HepG2 (cell line): ENCODE data around the gene SPRTN. TPM values are rescaled to one million over a fixed set of nuclear protein-coding genes. Genes with fewer than 3 reads are reported as not detected.

ENCODE experiments used
- ATAC-seq: fragments of 200-7000 bp; cut with Tn5 transposase; 3 replicates; pipeline ENCODE4 v1.9.1; 2020; ENCODE audit warnings: mild to moderate bottlenecking, moderate library complexity
- BruUV-seq: library from RNA; stranded (reverse); fragments of 400-500 nt; replicated peaks from 2 replicates; lab custom pipeline; 2021; lab: Mats Ljungman, UMichigan
- CTCF ChIA-PET: fragments of 300-600 bp; formaldehyde crosslinking; extraction: SDS; loops from one replicate; lab custom pipeline; 2021; ENCODE audit warnings: low total read pairs, inconsistent platforms, low intra/inter-chr PET ratio; lab: Yijun Ruan, JAX
- POLR2A ChIA-PET: fragments of 350-600 bp; sonication (Branson Sonifier 250); formaldehyde crosslinking; loops from one replicate; lab custom pipeline; 2020; ENCODE audit warnings: antibody characterized with exemption, inconsistent platforms; lab: Yijun Ruan, JAX
- DNase-seq: peaks from one replicate; pipeline ENCODE4 v3.0.0-alpha.2; 2015; ENCODE audit warnings: low spot score
- FAIRE-seq: peaks from 3 replicates; lab custom pipeline; 2011; peaks lifted over from hg19 to GRCh38; lab: Jason Lieb, UNC
- H2AFZ ChIP-seq: one replicate; pipeline ENCODE4 v1.6.1; 2011; ENCODE audit warnings: low read length, inconsistent platforms
- H3K27ac ChIP-seq: fragments of 300-600 bp; 3 replicates; pipeline ENCODE4 v1.8.0; 2011; ENCODE audit warnings: mixed run types, mild to moderate bottlenecking, mixed read lengths, low read length, inconsistent platforms; ENCODE audit not compliant: insufficient read depth; ENCODE audit errors: extremely low read length
- H3K27me3 ChIP-seq, 2 experiments: fragments of 200-600 bp in 1 of 2; 2 replicates in 1 of 2; 3 replicates in 1 of 2; pipeline versions ENCODE4 v1.6.0 to v1.8.0; 2011; ENCODE audit warnings: low read length in 2 of 2, mild to moderate bottlenecking in 2 of 2, moderate library complexity in 2 of 2, inconsistent platforms in 1 of 2; ENCODE audit not compliant: insufficient read depth in 2 of 2, control insufficient read depth in 1 of 2
- H3K36me3 ChIP-seq, 2 experiments: fragments of 200-600 bp in 1 of 2; replicated peaks in 1 of 2; 2 replicates in 1 of 2; 3 replicates in 1 of 2; pipeline versions ENCODE4 v1.5.1 to v1.8.0; 2011; ENCODE audit warnings: low read length in 2 of 2, inconsistent platforms in 1 of 2; ENCODE audit not compliant: insufficient read depth in 2 of 2, control insufficient read depth in 1 of 2
- H3K4me1 ChIP-seq: 2 replicates; pipeline ENCODE4 v1.5.1; 2012; ENCODE audit warnings: low read length, inconsistent platforms; ENCODE audit not compliant: insufficient read depth
- H3K4me2 ChIP-seq: 2 replicates; pipeline ENCODE4 v1.6.0; 2011; ENCODE audit warnings: low read depth, low read length, inconsistent platforms
- H3K4me3 ChIP-seq, 3 experiments: fragments of 200-600 bp in 1 of 3; sonication (generic), shearing (Covaris generic) in 1 of 3; replicated peaks in 1 of 3; 2 replicates each; pipeline ENCODE4 v1.5.1; 2011 to 2016; ENCODE audit warnings: low read length in 3 of 3, inconsistent platforms in 2 of 3, low read depth in 2 of 3, mild to moderate bottlenecking in 2 of 3, control low read depth in 1 of 3, mixed read lengths in 1 of 3; ENCODE audit not compliant: insufficient read depth in 1 of 3
- H3K79me2 ChIP-seq: one replicate; pipeline ENCODE4 v1.6.1; 2011; ENCODE audit warnings: low read length, inconsistent platforms; ENCODE audit not compliant: insufficient read depth
- H3K9ac ChIP-seq: 2 replicates; pipeline ENCODE4 v1.6.0; 2011; ENCODE audit warnings: mild to moderate bottlenecking, low read depth, low read length, inconsistent platforms; ENCODE audit not compliant: insufficient read depth
- H3K9me3 ChIP-seq: 2 replicates; pipeline ENCODE4 v1.5.1; 2012; ENCODE audit warnings: mild to moderate bottlenecking, low read length
- H4K20me1 ChIP-seq: 2 replicates; pipeline ENCODE4 v1.6.0; 2011; ENCODE audit warnings: inconsistent platforms, mild to moderate bottlenecking, low read length, moderate library complexity; ENCODE audit not compliant: insufficient read depth
- IKZF1 ChIP-seq: fragments of 450-650 bp; IDR thresholded peaks from 2 replicates; pipeline ENCODE4 v1.7.1; 2016
- MAFF ChIP-seq: IDR thresholded peaks from 2 replicates; pipeline ENCODE4 v1.6.1; 2011; ENCODE audit warnings: low read depth, low read length, improper control_type of control experiment
- MAFK ChIP-seq, 2 experiments: IDR thresholded peaks in 1 of 2; conservative IDR thresholded peaks in 1 of 2; 2 replicates each; pipeline ENCODE4 v1.6.1; 2011; ENCODE audit warnings: improper control_type of control experiment in 2 of 2, low read length in 2 of 2
- RBM22 ChIP-seq: fragments of 200-400 bp; formaldehyde crosslinking; optimal IDR thresholded peaks from 2 replicates; pipeline ENCODE3; 2017; ENCODE audit warnings: mild to moderate bottlenecking, low read length, moderate library complexity
- ZMYM2 ChIP-seq: sonication (generic); formaldehyde crosslinking; IDR thresholded peaks from 2 replicates; pipeline ENCODE4 v1.8.0; 2022; ENCODE audit warnings: mild to moderate bottlenecking, missing genetic modification reagents
- WGBS: methylation state at CpG from one replicate; pipeline ENCODE4 v1.1.6; 2017; ENCODE audit warnings: low lambda C conversion rate; 5-methylcytosine and 5-hydroxymethylcytosine counted together
- in situ Hi-C: cut with HindIII; loops from 2 replicates; pipeline ENCODE4 v1.10.0; 2017; ENCODE audit warnings: low pct_unique_long_range_greater_than_20kb; ENCODE audit not compliant: extremely low pct_ligation_motif_present
- intact Hi-C: fragments of 100-400 bp; cut with micrococcal nuclease; formaldehyde crosslinking; loops from one replicate; pipeline ENCODE4 v1.10.0; 2022; ENCODE audit not compliant: unreplicated experiment
- polyA plus RNA-seq, 8 experiments: library from polyadenylated mRNA; depleted of rRNA in 3 of 8; stranded (reverse) in 7 of 8; unstranded in 1 of 8; fragments of >200 nt; fragmentation: Illumina TruSeq in 4 of 8; extraction: Trizol in 4 of 8; gene quantifications; 2 replicates each; pipeline versions ENCODE4 v1.2.1 to v1.2.3, GENCODE V29; 2011 to 2016; ENCODE audit warnings: low read depth in 4 of 8, missing spikeins in 1 of 8, mixed read lengths in 1 of 8; ENCODE audit not compliant: insufficient read depth in 1 of 8
- total RNA-seq, 5 experiments: library from RNA; depleted of rRNA; stranded (reverse); fragments of >200 nt; fragmentation: Illumina TruSeq; extraction: Trizol; gene quantifications; 2 replicates each; pipeline ENCODE4 v1.2.3, GENCODE V29; 2016; ENCODE audit warnings: low read depth in 1 of 5

SPRTN gene
- total and polyA plus RNA-seq, 2 of the 13 experiments (the other 11 are each of a cell fraction or from before 2014, with no cell fraction given): 4.2 to 15.2 TPM

- Histone ChIP-seq H3K9me3 (no peaks in the 10 kb centered on the region), H3K9ac (no peak overlapping the region), H4K20me1 (no peaks in the 10 kb centered on the region), H3K4me2 (no peak overlapping the region), H3K27ac (no peak overlapping the region), H3K27me3 (no peaks in the 10 kb centered on the region), H3K79me2 (no peaks in the 10 kb centered on the region), H3K36me3 (peaks cover 7 to 22% of the 10 kb centered on the region in 2 experiments), H2AFZ (no peak overlapping the region), H3K4me1 (peaks cover 7% of the 10 kb centered on the region; the same call in 1 of the 2 replicates), H3K4me3 (no peak overlapping the region)
- no TSS peak for BruUV-seq
- ChIA-PET POLR2A (interaction anchor here (1.1 kb wide), 1 partner anchor 18 kb away, joined by 4 read pairs; the partner anchor contains the start of gene EXOC8), CTCF (no interaction called here)
- TF ChIP-seq RBM22 (peak; percentile 75), ZMYM2 (CRISPR knock-in tag) (no peak)
- DNase-seq: no peak
- 96% methylated on average over 3 of the region's 3 CpGs for WGBS
- in situ Hi-C loops (loop anchor here (5.0 kb wide), 1 partner anchor 247 kb away; no protein-coding TSS in a partner anchor), intact Hi-C loops (no loop called here)
- ATAC-seq: no peak
- FAIRE-seq: no peak
Observed at GRCh38 chr1:231355171-231355570, 17.1 kb downstream of the SPRTN start.

GRCh38 chr1:231357187-231357772, 19.2 kb downstream of the SPRTN start:
- H3K36me3 ChIP-seq: peaks cover 7 to 10% of the 10 kb centered on the region in 2 experiments; a peak in 4 of 5 replicates
- no peak for FAIRE-seq
- TF ChIP-seq MAFF (peak; percentile 31), IKZF1 (no peak), MAFK (conservative IDR thresholded peaks at IDR 0.05 in 1 of 2, IDR thresholded peaks at IDR 0.05 in 1 of 2; ENCODE audit: low read length in 2 of 2) (peak in 1 of 2 experiments; percentile 48; a peak in 1 of 4 replicates)
- TF ChIP-seq, all 625 proteins: peak for 2
- Histone ChIP-seq H3K27me3 (no peaks in the 10 kb centered on the region), H3K27ac (no peak overlapping the region), H2AFZ (no peak overlapping the region), H3K79me2 (no peaks in the 10 kb centered on the region), H3K9me3 (no peaks in the 10 kb centered on the region), H3K4me1 (peaks cover 7% of the 10 kb centered on the region; the same call in 1 of the 2 replicates), H4K20me1 (no peaks in the 10 kb centered on the region), H3K4me3 (no peak overlapping the region), H3K4me2 (no peak overlapping the region), H3K9ac (no peak overlapping the region)
- intact Hi-C loops (loop anchor here (1.0 to 2.0 kb wide), 3 partner anchors 64 to 334 kb away; no protein-coding TSS in a partner anchor), in situ Hi-C loops (loop anchor here (5.0 kb wide), 1 partner anchor 245 kb away; no protein-coding TSS in a partner anchor)
- ChIA-PET CTCF (interaction anchor here (0.9 to 3.4 kb wide), 5 partner anchors 193 to 246 kb away, joined by 3 to 23 read pairs (median 15); no protein-coding TSS in a partner anchor), POLR2A (no interaction called here)
- WGBS: 87% methylated on average over 10 of the region's 10 CpGs
- DNase-seq: no peak
- ATAC-seq: no peak
- no TSS peak for BruUV-seq
